HG02970 (cell line): ENCODE results near the gene GALNT1.

ENCODE experiments used
- ATAC-seq: cut with Tn5 transposase; IDR thresholded peaks from one replicate; pipeline ENCODE4 v1.9.1; 2021; ENCODE audit warnings: mild to moderate bottlenecking, moderate library complexity, moderate number of reproducible peaks; ENCODE audit not compliant: unreplicated experiment, low FRiP score

The GALNT1 gene

DNA sequence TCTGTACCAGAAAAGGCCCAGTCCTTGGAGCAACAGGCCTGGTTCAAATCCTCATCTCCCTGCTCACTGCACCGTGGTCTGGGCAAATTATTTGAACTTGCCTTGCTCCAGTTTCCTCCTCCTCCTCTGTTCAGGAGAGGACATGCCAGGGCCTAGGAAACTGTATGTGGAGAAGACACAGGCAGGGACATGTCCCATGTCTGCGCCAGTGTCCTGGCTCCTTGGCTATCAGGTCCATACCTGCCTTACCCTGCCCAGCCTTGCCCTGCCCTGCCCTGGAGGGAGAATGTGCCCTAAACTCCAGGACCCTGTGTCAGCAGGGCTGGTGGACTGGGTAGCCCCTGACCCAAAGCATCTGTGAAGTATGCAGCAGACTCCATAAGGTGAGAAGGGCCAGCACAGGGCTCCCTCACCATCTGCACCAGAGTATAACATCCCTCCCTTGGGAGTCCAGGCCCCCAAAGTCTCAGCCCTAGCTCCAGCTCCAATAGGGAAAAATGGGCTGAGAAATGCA, 165.3 kb downstream of the GALNT1 start:
- no peak for ATAC-seq

DNA sequence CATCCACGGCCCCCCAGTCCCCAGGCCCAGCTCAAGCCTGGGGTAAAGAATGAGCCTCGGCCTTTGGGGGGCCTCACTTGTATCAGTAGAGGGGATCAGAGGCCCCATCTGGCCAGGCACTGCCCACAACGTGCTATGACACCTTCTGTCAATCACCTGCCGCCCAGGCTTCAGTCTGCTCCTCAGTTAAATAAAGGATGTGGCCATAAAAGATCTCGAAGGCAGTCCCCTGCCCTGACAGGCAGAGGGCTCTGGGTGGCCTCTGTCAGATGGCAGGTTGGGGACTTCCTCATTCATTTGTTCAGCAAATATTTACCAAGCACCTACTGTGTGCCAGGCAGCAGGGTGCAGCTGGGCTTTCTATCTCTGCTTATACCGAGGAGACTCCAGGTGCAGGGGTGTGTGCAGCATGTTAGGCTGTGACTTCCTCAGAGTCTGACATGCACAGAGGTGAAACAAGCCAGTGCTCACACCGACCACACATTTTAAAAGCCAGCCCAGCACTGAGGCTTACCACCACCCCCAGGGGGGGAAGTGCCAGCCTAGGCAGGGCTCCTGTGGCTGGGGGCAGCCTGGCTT, 166.4 kb downstream of the GALNT1 start:
- no peak for ATAC-seq

DNA sequence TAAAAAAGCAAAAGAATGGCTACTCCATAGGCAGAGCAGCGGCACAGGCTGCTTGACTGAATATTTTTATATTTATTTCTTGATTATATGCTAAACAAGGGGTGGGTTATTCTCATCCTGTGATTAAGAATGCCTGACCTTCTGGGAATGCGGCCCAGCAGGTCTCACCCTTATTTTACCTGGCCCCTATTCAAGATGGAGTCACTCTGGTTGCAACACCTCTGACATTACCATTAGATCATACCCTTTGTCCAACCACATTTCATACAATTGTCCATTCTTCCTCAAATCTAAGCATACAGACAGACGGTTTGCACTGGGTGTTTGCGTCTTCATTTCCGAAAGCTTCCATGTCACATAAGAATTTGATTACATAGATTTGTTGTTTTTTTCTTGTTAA, 168.2 kb downstream of the GALNT1 start:
- ATAC-seq, result no peak

DNA sequence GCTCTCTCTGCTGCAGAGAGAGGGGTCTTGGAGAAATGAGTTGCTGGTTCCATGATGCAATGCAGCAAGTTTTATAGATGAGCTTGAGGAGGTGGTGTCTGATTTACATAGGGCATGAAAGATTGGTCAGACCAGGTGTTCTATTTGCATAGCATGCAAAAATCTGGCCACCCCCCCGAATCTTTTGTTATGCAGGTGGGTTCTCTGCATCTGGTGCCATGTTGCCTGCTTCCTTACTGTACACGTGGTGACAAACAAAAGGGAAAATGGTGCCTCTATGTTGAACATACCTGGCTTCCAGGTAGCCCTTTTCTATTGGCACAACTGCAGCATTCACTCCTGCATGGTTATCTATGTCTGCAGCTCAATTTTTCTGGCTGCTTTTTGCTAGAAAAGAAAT, 169.4 kb downstream of the GALNT1 start:
- no peak for ATAC-seq

DNA sequence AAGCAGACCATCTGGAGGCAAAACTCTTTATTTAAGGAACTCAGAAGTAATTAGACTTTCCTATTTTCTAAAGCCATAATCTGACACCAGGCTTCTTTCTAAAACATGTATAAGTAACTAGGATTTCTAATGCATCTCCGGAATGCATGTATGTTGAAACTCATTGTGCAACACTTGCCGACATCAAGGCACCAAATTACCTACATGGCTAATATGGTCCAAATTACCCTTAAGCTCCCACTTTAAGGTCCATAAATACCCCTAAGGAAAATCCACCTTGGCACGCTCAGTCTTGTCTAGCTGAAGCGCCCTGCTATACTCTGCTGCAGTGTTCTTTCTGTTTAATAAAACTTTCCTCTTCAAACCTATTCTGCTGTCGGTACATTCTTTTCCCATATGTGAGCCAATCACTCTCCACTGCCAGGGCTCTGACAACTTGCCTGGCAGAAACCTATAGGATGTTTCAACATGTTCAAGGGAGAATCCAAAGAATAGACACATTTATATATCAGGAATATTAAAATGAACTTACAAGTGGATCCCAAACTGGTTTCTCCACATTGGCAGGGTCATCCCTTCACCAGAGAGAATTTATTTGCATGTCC, 171.9 kb downstream of the GALNT1 start:
- no peak for ATAC-seq

DNA sequence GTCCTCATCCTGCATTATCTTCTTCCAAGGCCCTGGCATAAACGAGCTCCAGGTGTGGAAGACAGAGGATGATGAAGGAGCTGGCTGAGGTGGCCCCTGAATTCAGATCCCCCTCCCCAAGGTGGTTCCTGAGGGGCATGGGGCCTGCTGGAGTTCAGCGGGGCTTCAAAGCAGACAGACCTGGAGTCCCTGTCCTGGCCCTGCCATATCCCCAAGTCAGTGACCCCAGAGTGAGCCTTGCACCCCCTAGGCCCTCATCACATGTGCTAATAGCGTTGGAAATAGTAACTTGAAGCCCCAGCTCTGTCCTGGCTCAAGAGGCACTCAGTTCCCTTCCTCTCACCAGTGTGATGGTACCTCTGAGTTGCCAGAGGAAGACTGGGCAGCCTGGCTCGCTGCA, 172.9 kb downstream of the GALNT1 start:
- ATAC-seq, result no peak

DNA sequence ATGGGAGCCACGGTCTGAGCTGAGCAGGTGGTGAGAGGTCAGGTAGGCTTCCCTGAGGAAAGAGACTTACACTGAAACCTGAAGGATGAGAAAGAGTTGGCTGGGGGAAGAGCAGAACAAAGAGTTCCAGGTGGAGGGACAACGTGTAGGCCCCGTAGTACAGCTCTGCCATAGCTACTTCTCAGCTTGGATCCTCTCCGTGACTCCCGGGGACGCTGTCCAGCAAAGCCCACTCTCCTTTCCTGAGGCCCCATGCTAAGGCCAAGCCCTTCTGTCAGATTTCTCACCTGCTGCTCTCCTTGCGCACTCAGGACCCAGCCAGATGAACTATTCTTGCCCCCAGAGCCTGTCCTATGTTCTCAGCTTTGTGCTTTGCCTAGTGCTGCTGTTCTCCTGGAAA, 173.8 kb downstream of the GALNT1 start:
- ATAC-seq, result no peak

DNA sequence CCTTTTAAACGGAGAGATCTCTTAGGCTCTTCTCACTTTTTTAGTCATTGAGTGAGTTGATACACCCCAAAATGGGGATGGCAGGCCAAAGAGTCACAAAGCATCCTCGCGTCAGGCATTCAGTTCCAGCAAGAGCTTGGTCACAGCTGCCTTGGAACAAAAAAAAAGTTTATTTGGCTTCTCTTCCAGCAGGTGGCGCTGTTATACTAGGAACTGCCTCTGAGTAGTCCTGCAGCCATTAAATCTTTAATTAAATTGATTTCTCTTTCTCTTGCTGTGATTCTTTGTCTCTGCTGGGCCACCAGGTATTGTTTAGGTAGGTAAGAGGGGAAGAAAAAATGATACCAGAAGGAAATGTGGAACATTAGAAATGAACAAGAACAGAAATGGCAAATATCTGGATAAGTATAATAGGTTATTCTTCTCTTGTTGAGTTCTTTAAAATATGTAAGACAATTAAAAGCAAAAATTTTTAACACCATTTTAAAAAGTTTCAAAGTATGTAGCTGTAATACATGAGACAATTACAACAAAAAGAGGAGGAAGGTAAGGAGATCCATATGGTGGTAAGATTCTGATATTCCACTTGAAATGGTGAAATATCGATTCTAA, 175.1 kb downstream of the GALNT1 start:
- no peak for ATAC-seq
